Thyroid gland (tissue), 4 donors: ENCODE results near the gene KAZN. TPM values are rescaled to one million over a fixed set of nuclear protein-coding genes. Genes with fewer than 3 reads are reported as not detected.

Source experiments
- DNase-seq, 2 donors: peaks; one replicate each; pipeline ENCODE4 v3.0.0-alpha.2; 2019
- H3K27ac ChIP-seq, 3 donors: fragments of 200-600 bp; sonication (generic); 1 replicate in 2 of 3; 2 replicates in 1 of 3; pipeline ENCODE4 v1.5.1; 2016 to 2019; ENCODE audit warnings: mild to moderate bottlenecking in 1 of 3, moderate library complexity in 1 of 3
- H3K27me3 ChIP-seq: fragments of 200-600 bp; sonication (generic); one replicate; pipeline ENCODE4 v1.5.1; 2019
- H3K36me3 ChIP-seq, 2 donors: fragments of 200-600 bp; sonication (generic); one replicate each; pipeline ENCODE4 v1.5.1; 2016 to 2019
- H3K4me1 ChIP-seq, 2 donors: fragments of 200-600 bp; sonication (generic); one replicate each; pipeline ENCODE4 v1.5.1; 2017 to 2019
- H3K4me3 ChIP-seq, 3 donors: fragments of 200-600 bp; sonication (generic); replicated peaks in 1 of 3; 1 replicate in 2 of 3; 2 replicates in 1 of 3; pipeline ENCODE4 v1.5.1; 2016; ENCODE audit warnings: mild to moderate bottlenecking in 1 of 3
- H3K9me3 ChIP-seq: fragments of 200-600 bp; sonication (generic); one replicate; pipeline ENCODE4 v1.5.1; 2017
- POLR2A ChIP-seq, 2 donors: fragments of 450-650 bp; IDR thresholded peaks; one replicate each; pipeline ENCODE4 v1.6.1; 2017; ENCODE audit warnings: antibody characterized with exemption in 2 of 2, mild to moderate bottlenecking in 2 of 2, moderate library complexity in 1 of 2
- WGBS, 2 donors: methylation state at CpG; one replicate each; pipeline ENCODE4 v1.1.5; 2017; 5-methylcytosine and 5-hydroxymethylcytosine counted together
- intact Hi-C: fragments of 100-400 bp; cut with DNase I; formaldehyde crosslinking; loops from one replicate; pipeline ENCODE4 v1.15.1; 2023
- total RNA-seq, 4 donors: library from RNA; depleted of rRNA; stranded (reverse); fragments of >200 nt; gene quantifications; one replicate each; pipeline ENCODE4 v1.2.3, GENCODE V29; 2016
- TF ChIP-seq, protein P1 (sequence below), 6 experiments: fragments of 200-600 bp in 3 of 6; fragments of 450-650 bp in 3 of 6; sonication (generic) in 3 of 6; IDR thresholded peaks; one replicate each; pipeline ENCODE4 v1.5.1; 2016 to 2019; ENCODE audit warnings: antibody characterized with exemption in 6 of 6, mild to moderate bottlenecking in 2 of 6, inconsistent platforms in 1 of 6, moderate library complexity in 1 of 6

KAZN gene
- total RNA-seq, 4 donors from 2014 or later = 14.8 to 28.6 (median 18.2) TPM

- no peak for DNase-seq
- TF ChIP-seq, protein P1, sequence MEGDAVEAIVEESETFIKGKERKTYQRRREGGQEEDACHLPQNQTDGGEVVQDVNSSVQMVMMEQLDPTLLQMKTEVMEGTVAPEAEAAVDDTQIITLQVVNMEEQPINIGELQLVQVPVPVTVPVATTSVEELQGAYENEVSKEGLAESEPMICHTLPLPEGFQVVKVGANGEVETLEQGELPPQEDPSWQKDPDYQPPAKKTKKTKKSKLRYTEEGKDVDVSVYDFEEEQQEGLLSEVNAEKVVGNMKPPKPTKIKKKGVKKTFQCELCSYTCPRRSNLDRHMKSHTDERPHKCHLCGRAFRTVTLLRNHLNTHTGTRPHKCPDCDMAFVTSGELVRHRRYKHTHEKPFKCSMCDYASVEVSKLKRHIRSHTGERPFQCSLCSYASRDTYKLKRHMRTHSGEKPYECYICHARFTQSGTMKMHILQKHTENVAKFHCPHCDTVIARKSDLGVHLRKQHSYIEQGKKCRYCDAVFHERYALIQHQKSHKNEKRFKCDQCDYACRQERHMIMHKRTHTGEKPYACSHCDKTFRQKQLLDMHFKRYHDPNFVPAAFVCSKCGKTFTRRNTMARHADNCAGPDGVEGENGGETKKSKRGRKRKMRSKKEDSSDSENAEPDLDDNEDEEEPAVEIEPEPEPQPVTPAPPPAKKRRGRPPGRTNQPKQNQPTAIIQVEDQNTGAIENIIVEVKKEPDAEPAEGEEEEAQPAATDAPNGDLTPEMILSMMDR (IDR thresholded peaks at IDR 0.05) = no peak
- no peak for TF ChIP-seq POLR2A (IDR thresholded peaks at IDR 0.05)
- intact Hi-C loops = no loop called here
- no peaks in the 10 kb centered on the region for H3K9me3 ChIP-seq
- H3K4me1 ChIP-seq = peaks cover 0 to 15% of the 10 kb centered on the region in 2 donors
- no peak overlapping the region for H3K27ac ChIP-seq
- H3K36me3 ChIP-seq = peaks cover 0 to 5% of the 10 kb centered on the region in 2 donors
- 93 to 97% methylated on average over 33 of the region's 33 CpGs for WGBS, 2 donors
- H3K27me3 ChIP-seq = no peaks in the 10 kb centered on the region
- no peak overlapping the region for H3K4me3 ChIP-seq
These were observed 359.1 kb downstream of the KAZN start for GRCh38 chr1:14957375-14958098.

- peaks cover 0 to 5% of the 10 kb centered on the region in 2 donors for H3K36me3 ChIP-seq
- peaks cover 0 to 8% of the 10 kb centered on the region in 2 donors for H3K4me1 ChIP-seq
- TF ChIP-seq, protein P1 (IDR thresholded peaks at IDR 0.05) = no peak
- no peak for TF ChIP-seq POLR2A (IDR thresholded peaks at IDR 0.05)
- intact Hi-C loops = no loop called here
- WGBS, 2 donors = 88 to 91% methylated on average over 13 to 14 of the region's 19 CpGs
- H3K27ac ChIP-seq = no peak overlapping the region
- no peak for DNase-seq
- no peaks in the 10 kb centered on the region for H3K27me3 ChIP-seq
- H3K9me3 ChIP-seq = no peaks in the 10 kb centered on the region
- H3K4me3 ChIP-seq = no peak overlapping the region
These were observed 360.0 kb downstream of the KAZN start for GRCh38 chr1:14958249-14959058.

- 91% methylated on average over 14 of the region's 14 CpGs for WGBS, 2 donors
- H3K9me3 ChIP-seq = no peaks in the 10 kb centered on the region
These were observed 360.7 kb downstream of the KAZN start for GRCh38 chr1:14959059-14959694.

GRCh38 chr1:14961661-14962267, 363.3 kb downstream of the KAZN start:
- no peak overlapping the region for H3K4me3 ChIP-seq
- no peak for DNase-seq
- peaks cover 0 to 3% of the 10 kb centered on the region in 2 donors for H3K4me1 ChIP-seq
- 82 to 91% methylated on average over 3 of the region's 3 CpGs for WGBS, 2 donors
- no peak overlapping the region for H3K27ac ChIP-seq
- no peak for TF ChIP-seq POLR2A (IDR thresholded peaks at IDR 0.05)
- TF ChIP-seq, protein P1 (IDR thresholded peaks at IDR 0.05) = no peak
- no peaks in the 10 kb centered on the region for H3K9me3 ChIP-seq
- intact Hi-C loops = no loop called here
- H3K36me3 ChIP-seq = peaks cover 0 to 5% of the 10 kb centered on the region in 2 donors
- no peaks in the 10 kb centered on the region for H3K27me3 ChIP-seq

More at GRCh38 chr1:14959059-14959694, 360.7 kb downstream of the KAZN start:
- Histone ChIP-seq H3K36me3 (peaks cover 0 to 5% of the 10 kb centered on the region in 2 donors), H3K27ac (no peak overlapping the region), H3K4me3 (no peak overlapping the region), H3K4me1 (peaks cover 0 to 5% of the 10 kb centered on the region in 2 donors), H3K27me3 (no peaks in the 10 kb centered on the region)
- intact Hi-C loops = no loop called here
- TF ChIP-seq, protein P1 (IDR thresholded peaks at IDR 0.05) = no peak
- no peak for TF ChIP-seq POLR2A (IDR thresholded peaks at IDR 0.05)
- no peak for DNase-seq
